Measurements from ENCODE around the gene MAPK4.

The MAPK4 gene

DNA sequence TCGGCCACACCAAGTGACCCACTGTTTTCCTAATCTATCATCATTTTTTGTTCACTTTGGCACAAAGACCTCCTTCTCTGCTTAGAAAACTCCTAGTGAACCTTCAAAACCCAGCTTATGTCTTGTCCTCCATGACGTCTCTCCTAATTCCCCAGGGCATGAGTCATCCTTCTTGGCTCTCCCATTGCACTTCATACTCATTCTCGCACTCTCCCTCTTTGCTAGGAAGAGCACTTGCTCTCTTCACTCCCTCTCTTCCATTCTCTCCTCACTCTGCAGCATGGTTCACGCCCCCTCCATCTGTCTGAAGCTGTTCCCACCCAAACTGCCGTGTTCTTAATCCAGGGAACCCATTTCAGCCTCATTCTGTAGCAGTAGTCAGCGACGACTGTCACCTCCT is 156.0 kb downstream of the MAPK4 start:
- H3K27me3 ChIP-seq (ENCODE audit: control insufficient read depth, insufficient read depth, low read length), result no peaks in the 10 kb centered on the region
- H3K9ac ChIP-seq (ENCODE audit: low read depth, low read length), result no peak overlapping the region
- no peaks in the 10 kb centered on the region for H3K4me1 ChIP-seq (ENCODE audit: control insufficient read depth, insufficient read depth, low read length)
- no peaks in the 10 kb centered on the region for H3K9me3 ChIP-seq (replicated peaks; ENCODE audit: low read length)
- no peak overlapping the region for H3K4me3 ChIP-seq (ENCODE audit: low read length)
- no peak overlapping the region for H3K4me2 ChIP-seq (ENCODE audit: low read length)
- no peaks in the 10 kb centered on the region for H3K36me3 ChIP-seq (ENCODE audit: insufficient read depth, low read length)

DNA sequence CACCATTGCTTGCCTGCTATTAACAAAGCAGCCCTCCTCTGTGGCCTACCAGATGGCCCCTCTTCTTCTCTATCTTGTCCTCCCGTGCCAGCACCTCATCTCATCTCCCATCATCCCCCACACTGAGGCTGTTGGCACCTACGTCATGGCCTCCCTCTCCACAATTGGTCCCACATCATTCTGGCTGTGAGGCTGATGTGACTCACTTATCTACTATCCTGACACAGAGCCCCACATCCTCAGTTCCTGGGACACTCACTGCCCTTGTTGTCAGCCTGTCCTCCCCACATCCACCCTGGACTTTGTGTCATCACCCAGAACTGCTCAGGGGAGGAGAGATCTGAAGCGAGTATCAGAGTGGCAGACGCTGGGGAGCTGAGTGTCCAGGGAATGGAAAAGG is 157.0 kb downstream of the MAPK4 start:
- Histone ChIP-seq H3K9me3 (replicated peaks; ENCODE audit: low read length) (no peaks in the 10 kb centered on the region), H3K4me2 (ENCODE audit: low read length) (no peak overlapping the region), H3K9ac (ENCODE audit: low read depth, low read length) (no peak overlapping the region), H3K36me3 (ENCODE audit: insufficient read depth, low read length) (no peaks in the 10 kb centered on the region), H3K27me3 (ENCODE audit: control insufficient read depth, insufficient read depth, low read length) (no peaks in the 10 kb centered on the region), H3K4me3 (ENCODE audit: low read length) (no peak overlapping the region), H3K4me1 (ENCODE audit: control insufficient read depth, insufficient read depth, low read length) (no peaks in the 10 kb centered on the region)

DNA sequence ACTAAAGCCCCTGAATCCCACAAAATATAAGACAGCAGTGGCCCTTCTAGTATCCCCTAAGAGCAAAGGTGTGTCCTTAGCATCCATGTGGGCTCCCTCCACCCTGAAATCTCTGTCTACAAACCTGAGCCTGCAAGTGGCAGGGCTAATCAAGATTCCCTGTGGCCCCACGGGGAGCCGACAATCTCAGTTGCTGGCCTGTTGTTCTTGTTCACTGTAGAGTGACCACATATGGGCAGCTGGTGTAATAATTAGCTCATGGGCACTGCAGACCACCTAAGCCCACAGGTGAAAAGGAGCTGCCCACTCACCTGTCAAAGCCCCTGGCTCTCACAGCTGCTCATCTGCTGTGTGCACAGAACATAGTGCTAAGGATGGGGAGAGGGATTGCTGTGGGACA is 157.7 kb downstream of the MAPK4 start:
- Histone ChIP-seq H3K4me3 (ENCODE audit: low read length) (no peak overlapping the region), H3K4me1 (ENCODE audit: control insufficient read depth, insufficient read depth, low read length) (no peaks in the 10 kb centered on the region), H3K4me2 (ENCODE audit: low read length) (no peak overlapping the region), H3K36me3 (ENCODE audit: insufficient read depth, low read length) (no peaks in the 10 kb centered on the region), H3K27me3 (ENCODE audit: control insufficient read depth, insufficient read depth, low read length) (no peaks in the 10 kb centered on the region), H3K9me3 (replicated peaks; ENCODE audit: low read length) (no peaks in the 10 kb centered on the region), H3K9ac (ENCODE audit: low read depth, low read length) (no peak overlapping the region)

DNA sequence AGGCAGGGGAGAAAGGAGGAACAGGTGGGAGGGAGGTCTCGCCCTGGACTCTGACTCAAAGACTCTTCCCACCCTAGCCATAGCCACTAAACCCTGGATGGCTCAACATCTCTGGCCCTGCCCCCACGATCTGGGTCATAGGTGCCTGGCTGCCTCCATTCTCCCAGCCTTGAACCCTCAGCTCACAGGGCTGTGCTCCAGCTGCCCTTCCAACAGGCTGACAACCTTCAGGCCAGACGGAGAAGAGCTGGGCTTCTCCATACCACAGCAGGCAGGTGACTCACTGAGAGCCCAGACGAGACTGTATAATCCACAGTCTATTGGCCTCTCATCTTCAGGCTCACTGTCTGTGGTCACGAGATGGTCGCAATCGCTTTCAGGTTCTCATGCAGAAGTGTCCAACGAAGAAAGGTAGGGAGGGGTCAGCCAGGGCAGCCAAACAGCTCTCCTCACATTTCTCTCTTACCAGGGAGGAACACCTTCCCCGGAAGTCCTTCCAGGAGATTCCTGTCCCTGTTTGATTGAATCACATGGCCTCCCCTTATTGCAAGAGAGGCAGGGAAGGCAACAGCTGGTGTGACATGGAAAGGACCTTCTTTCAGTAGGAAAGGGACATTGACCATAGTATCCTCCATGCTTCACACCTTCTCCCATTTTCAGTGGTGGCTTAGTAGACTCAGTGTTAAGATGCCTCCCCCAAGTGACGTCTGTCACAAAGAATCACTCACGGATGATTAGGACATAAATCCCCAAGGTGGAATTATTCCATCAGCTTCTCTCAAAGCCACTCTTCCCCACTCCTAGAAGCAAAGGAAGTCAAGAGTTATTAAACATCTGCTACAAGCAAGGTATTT is 159.8 kb downstream of the MAPK4 start:
- H3K4me3 ChIP-seq (ENCODE audit: low read length), result no peak overlapping the region
- H3K36me3 ChIP-seq (ENCODE audit: insufficient read depth, low read length), result no peaks in the 10 kb centered on the region
- no peaks in the 10 kb centered on the region for H3K9me3 ChIP-seq (replicated peaks; ENCODE audit: low read length)
- H3K27me3 ChIP-seq (ENCODE audit: control insufficient read depth, insufficient read depth, low read length), result no peaks in the 10 kb centered on the region
- H3K9ac ChIP-seq (ENCODE audit: low read depth, low read length), result no peak overlapping the region
- no peaks in the 10 kb centered on the region for H3K4me1 ChIP-seq (ENCODE audit: control insufficient read depth, insufficient read depth, low read length)
- no peak overlapping the region for H3K4me2 ChIP-seq (ENCODE audit: low read length)

DNA sequence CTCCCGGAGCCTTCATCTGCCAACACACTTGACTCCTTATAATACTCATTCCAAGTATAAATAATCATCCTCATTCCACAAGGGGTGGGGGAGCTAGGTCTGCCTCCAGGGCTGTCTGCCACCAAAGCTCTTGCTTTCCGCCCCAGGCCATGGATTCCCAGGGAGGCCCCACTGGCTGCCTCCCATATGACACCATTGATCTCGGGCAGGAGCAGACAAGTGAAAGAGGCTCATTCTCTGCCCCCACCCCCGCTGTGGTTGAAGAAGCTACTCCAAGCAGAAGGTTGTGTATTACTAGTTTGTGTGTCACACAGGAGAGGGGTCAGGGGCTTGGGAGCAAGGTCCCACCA is 160.4 kb downstream of the MAPK4 start:
- Histone ChIP-seq H3K4me1 (ENCODE audit: control insufficient read depth, insufficient read depth, low read length) (no peaks in the 10 kb centered on the region), H3K4me2 (ENCODE audit: low read length) (no peak overlapping the region), H3K4me3 (ENCODE audit: low read length) (no peak overlapping the region), H3K9ac (ENCODE audit: low read depth, low read length) (no peak overlapping the region), H3K27me3 (ENCODE audit: control insufficient read depth, insufficient read depth, low read length) (no peaks in the 10 kb centered on the region), H3K9me3 (replicated peaks; ENCODE audit: low read length) (no peaks in the 10 kb centered on the region), H3K36me3 (ENCODE audit: insufficient read depth, low read length) (no peaks in the 10 kb centered on the region)

DNA sequence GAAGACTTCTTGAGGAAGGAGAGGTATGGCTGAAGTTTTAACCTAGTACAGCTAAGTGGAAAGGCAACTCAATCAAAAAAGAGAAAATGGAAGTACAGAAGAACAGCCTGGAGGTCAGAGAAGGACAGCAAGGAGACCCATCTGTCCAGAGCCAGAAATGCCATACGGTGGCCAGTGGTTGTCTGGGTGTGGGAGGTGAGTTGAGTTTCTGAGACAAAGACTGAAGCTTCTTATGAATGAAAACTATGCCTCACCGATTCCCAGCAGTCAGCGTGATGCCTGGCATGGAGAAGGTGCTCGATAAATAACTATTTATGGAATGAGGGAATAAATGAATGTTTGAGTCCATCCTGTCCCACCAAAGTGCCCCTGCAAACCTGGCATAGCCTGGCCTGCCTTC is 161.1 kb downstream of the MAPK4 start:
- Histone ChIP-seq H3K4me3 (ENCODE audit: low read length) (no peak overlapping the region), H3K9me3 (replicated peaks; ENCODE audit: low read length) (no peaks in the 10 kb centered on the region), H3K4me2 (ENCODE audit: low read length) (no peak overlapping the region), H3K9ac (ENCODE audit: low read depth, low read length) (no peak overlapping the region), H3K27me3 (ENCODE audit: control insufficient read depth, insufficient read depth, low read length) (no peaks in the 10 kb centered on the region), H3K4me1 (ENCODE audit: control insufficient read depth, insufficient read depth, low read length) (no peaks in the 10 kb centered on the region), H3K36me3 (ENCODE audit: insufficient read depth, low read length) (no peaks in the 10 kb centered on the region)

DNA sequence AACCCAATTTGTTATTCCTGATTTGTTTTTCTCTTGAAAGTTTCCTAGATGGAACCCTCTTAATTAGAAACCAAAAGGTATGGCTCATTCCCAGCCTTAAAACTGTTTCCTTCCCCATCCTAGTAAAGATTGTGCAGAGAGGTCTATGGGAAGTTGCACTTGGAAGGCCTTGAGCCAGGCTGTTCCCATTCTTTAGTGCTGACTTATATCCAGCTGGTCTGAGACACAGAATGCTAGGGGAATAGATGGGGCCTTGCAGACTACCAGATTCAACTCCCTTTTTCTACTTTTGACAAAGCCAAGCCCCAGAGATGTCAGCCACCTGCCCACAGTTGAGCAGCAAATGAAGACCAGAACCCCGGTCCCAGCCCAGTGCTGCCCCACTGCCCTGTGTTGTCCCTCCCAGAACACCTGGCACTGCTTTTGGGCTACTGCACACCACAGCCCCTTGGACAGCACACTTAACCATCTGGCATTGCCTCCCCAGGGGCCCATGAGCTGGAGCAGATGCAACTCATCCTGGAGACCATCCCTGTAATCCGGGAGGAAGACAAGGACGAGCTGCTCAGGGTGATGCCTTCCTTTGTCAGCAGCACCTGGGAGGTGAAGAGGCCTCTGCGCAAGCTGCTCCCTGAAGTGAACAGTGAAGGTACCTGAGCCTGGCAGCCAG is 161.7 kb downstream of the MAPK4 start:
- no peaks in the 10 kb centered on the region for H3K4me1 ChIP-seq (ENCODE audit: control insufficient read depth, insufficient read depth, low read length)
- no peak overlapping the region for H3K4me2 ChIP-seq (ENCODE audit: low read length)
- H3K9me3 ChIP-seq (replicated peaks; ENCODE audit: low read length), result no peaks in the 10 kb centered on the region
- no peak overlapping the region for H3K4me3 ChIP-seq (ENCODE audit: low read length)
- no peaks in the 10 kb centered on the region for H3K27me3 ChIP-seq (ENCODE audit: control insufficient read depth, insufficient read depth, low read length)
- no peak overlapping the region for H3K9ac ChIP-seq (ENCODE audit: low read depth, low read length)
- H3K36me3 ChIP-seq (ENCODE audit: insufficient read depth, low read length), result no peaks in the 10 kb centered on the region

DNA sequence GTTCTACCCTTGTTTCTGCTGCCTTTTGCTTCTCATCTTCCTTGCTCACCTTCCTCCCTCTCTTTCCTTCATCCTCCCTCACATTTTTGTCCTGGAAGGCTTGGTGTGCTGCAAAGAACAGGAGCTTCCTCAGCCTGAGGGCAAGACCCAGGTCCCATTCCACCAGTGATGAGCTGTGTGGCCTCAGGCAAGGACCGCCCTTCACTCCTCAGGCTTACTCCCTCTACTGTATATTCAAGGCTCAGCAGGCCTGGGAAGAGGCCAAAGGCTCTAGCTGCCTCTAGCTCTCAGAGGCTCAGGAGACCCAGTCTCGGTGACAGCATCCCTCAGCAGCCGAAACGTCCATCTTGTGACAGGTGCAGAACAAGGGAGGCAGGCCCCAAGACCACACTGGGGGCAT is 162.4 kb downstream of the MAPK4 start:
- H3K4me3 ChIP-seq (ENCODE audit: low read length), result no peak overlapping the region
- no peak overlapping the region for H3K4me2 ChIP-seq (ENCODE audit: low read length)
- no peaks in the 10 kb centered on the region for H3K36me3 ChIP-seq (ENCODE audit: insufficient read depth, low read length)
- no peaks in the 10 kb centered on the region for H3K4me1 ChIP-seq (ENCODE audit: control insufficient read depth, insufficient read depth, low read length)
- H3K27me3 ChIP-seq (ENCODE audit: control insufficient read depth, insufficient read depth, low read length), result no peaks in the 10 kb centered on the region
- no peak overlapping the region for H3K9ac ChIP-seq (ENCODE audit: low read depth, low read length)
- H3K9me3 ChIP-seq (replicated peaks; ENCODE audit: low read length), result no peaks in the 10 kb centered on the region

DNA sequence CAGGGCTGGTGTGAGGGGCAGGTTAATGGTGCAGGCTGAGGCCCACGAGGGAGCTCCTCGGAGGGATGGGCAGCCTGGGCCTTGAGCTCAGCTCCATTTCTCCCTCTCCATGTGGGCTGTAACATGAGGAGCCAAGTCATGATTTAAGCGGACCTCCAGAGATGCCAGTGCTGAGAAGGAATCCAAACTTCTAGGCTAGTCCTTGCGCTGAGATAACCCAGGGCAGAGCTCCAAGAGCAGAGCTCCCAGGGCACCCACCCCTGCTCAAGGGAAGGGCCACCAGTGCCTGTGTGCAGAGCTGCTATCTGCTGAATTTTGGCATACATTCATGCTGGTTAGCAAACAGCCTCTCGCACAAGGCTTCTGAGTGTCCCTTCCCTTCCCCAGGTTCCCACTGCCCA is 164.9 kb downstream of the MAPK4 start:
- Histone ChIP-seq H3K9me3 (replicated peaks; ENCODE audit: low read length) (no peaks in the 10 kb centered on the region), H3K36me3 (ENCODE audit: insufficient read depth, low read length) (no peaks in the 10 kb centered on the region), H3K9ac (ENCODE audit: low read depth, low read length) (no peak overlapping the region), H3K4me2 (ENCODE audit: low read length) (no peak overlapping the region), H3K27me3 (ENCODE audit: control insufficient read depth, insufficient read depth, low read length) (no peaks in the 10 kb centered on the region), H3K4me3 (ENCODE audit: low read length) (no peak overlapping the region), H3K4me1 (ENCODE audit: control insufficient read depth, insufficient read depth, low read length) (no peaks in the 10 kb centered on the region)

DNA sequence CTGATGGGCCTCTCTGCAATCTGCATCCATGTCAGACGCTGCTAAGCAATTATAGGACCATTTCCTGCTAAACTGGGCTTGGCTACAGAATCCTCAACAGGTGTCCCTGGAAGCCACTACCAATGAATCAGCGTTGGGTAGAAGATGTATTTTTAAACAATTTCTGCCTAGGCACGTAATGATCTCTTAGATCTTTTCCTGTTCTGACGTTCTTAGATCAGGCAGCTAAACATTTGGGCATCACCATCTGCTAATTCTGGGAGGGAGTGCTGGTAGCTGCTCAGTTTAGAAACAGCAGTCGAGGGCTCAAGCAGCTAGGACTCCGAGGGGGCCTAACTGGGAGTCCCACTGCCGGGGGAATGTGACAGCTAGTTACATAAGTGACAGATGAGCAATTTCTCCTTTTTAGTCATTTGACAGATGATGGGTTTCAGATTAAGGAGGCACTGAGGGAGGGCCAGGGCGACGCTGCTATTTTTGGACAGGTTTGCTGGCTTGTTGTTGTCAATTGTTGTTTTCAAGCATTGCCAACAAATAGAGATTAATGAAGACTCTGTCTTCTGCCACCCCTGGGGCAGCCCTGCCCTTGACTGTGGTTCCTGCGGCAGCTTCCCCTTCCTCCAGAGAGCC is 167.2 kb downstream of the MAPK4 start:
- Histone ChIP-seq H3K27me3 (ENCODE audit: control insufficient read depth, insufficient read depth, low read length) (no peaks in the 10 kb centered on the region), H3K36me3 (ENCODE audit: insufficient read depth, low read length) (no peaks in the 10 kb centered on the region), H3K4me1 (ENCODE audit: control insufficient read depth, insufficient read depth, low read length) (no peaks in the 10 kb centered on the region), H3K9ac (ENCODE audit: low read depth, low read length) (no peak overlapping the region), H3K4me3 (ENCODE audit: low read length) (no peak overlapping the region), H3K9me3 (replicated peaks; ENCODE audit: low read length) (no peaks in the 10 kb centered on the region), H3K4me2 (ENCODE audit: low read length) (no peak overlapping the region)

DNA sequence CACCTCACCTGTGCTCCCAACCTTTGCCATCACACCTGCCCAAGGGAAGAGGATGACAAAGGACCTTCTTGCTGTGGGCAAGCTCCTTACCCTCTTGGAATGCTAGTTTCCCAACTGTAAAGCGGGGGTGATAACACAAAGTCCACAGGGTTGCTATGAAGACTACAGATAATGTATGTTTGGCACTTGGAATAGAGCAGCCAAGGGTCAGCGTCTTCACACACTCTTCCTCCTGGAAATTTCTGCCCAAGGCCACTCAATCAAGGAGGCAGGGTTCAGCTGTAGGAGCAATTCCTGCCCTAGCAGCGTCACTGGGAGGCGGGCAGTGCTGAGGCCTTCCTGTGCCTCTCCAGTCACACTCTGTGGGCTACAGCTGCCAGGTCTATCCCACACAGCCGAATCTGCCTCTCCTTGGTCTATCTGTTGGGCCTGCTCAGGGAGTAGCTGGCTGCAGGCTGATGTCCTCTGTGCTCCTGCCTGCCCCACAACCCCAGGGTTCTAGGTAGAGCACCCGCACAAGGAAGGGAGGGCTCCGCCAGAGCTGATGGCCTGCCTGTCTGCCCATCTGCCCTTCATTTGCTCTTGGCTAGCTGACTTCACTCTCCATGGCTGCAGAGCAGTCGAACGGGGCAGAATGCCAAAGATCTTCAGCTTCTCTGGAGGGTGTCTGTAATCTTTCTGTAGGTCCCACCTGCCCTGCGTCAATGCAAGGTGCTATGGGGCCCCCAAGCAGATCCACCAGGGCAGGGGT is 168.0 kb downstream of the MAPK4 start:
- H3K36me3 ChIP-seq (ENCODE audit: insufficient read depth, low read length), result no peaks in the 10 kb centered on the region
- H3K4me3 ChIP-seq (ENCODE audit: low read length), result no peak overlapping the region
- H3K4me1 ChIP-seq (ENCODE audit: control insufficient read depth, insufficient read depth, low read length), result no peaks in the 10 kb centered on the region
- no peak overlapping the region for H3K9ac ChIP-seq (ENCODE audit: low read depth, low read length)
- no peak overlapping the region for H3K4me2 ChIP-seq (ENCODE audit: low read length)
- no peaks in the 10 kb centered on the region for H3K9me3 ChIP-seq (replicated peaks; ENCODE audit: low read length)
- no peaks in the 10 kb centered on the region for H3K27me3 ChIP-seq (ENCODE audit: control insufficient read depth, insufficient read depth, low read length)
